Measurements from ENCODE around the gene PIK3CA.

DNA sequence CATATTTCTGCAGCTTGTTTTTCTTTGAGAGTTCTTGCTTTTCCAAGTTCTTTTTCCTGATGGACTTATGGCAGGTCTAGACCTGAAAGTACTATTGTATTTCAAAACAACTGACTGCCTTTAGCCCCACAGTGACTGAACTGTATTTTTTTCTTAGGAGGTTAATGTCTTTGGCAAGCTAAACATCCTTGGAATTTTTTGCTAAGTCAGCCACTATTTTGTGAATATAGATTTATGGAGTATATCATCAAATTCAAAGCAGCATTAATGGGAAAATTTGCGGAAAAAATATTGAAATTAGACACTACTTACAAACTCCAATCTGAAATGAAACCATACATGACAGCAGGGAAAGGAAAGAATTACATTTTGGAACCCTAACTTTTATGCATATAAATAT lies 8.6 kb downstream of the PIK3CA start:
- TF ChIP-seq, protein P1, sequence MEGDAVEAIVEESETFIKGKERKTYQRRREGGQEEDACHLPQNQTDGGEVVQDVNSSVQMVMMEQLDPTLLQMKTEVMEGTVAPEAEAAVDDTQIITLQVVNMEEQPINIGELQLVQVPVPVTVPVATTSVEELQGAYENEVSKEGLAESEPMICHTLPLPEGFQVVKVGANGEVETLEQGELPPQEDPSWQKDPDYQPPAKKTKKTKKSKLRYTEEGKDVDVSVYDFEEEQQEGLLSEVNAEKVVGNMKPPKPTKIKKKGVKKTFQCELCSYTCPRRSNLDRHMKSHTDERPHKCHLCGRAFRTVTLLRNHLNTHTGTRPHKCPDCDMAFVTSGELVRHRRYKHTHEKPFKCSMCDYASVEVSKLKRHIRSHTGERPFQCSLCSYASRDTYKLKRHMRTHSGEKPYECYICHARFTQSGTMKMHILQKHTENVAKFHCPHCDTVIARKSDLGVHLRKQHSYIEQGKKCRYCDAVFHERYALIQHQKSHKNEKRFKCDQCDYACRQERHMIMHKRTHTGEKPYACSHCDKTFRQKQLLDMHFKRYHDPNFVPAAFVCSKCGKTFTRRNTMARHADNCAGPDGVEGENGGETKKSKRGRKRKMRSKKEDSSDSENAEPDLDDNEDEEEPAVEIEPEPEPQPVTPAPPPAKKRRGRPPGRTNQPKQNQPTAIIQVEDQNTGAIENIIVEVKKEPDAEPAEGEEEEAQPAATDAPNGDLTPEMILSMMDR (IDR thresholded peaks at IDR 0.05 in 8 of 11, conservative IDR thresholded peaks at IDR 0.05 in 3 of 11) = no peak
- TF ChIP-seq POLR2AphosphoS5 (IDR thresholded peaks at IDR 0.05) = no peak

Measured in spleen (tissue), 7 donors.